Activated T-helper 1 cell treated with anti-CD3 and anti-CD28 coated beads, Interleukin-12 subunit alpha, Interleukin-12 subunit beta, Interleukin-2, Interleukin-4 antibody, amounts not matched to agents 30 ng/mL and 10 ng/mL and 1 ng/mL, durations not matched to agents 14 hours and 24 hours and 36 hours (primary cell): ENCODE measurements around the gene CD48. TPM values are rescaled to one million over a fixed set of nuclear protein-coding genes. Genes with fewer than 3 reads are reported as not detected.
A peak's percentile ranks its signal among the peaks of the same experiment; 100 is the strongest.

Experiments used
- DNase-seq: peaks from one replicate; pipeline ENCODE4 v3.0.0; 2021; ENCODE audit warnings: low spot score
- H3K27ac Mint-ChIP-seq: one replicate; pipeline ENCODE4 v1.8.0; 2021; ENCODE audit warnings: mild to moderate bottlenecking, mixed read lengths
- H3K27me3 Mint-ChIP-seq: one replicate; pipeline ENCODE4 v1.8.0; 2022; ENCODE audit warnings: mild to moderate bottlenecking, moderate library complexity, mixed read lengths; ENCODE audit not compliant: insufficient read depth
- H3K36me3 Mint-ChIP-seq: one replicate; pipeline ENCODE4 v1.8.0; 2021; ENCODE audit warnings: low read depth, mixed read lengths
- H3K4me1 Mint-ChIP-seq: one replicate; pipeline ENCODE4 v1.8.0; 2021; ENCODE audit warnings: low read depth, mixed read lengths
- H3K4me3 Mint-ChIP-seq: one replicate; pipeline ENCODE4 v1.8.0; 2021; ENCODE audit warnings: mild to moderate bottlenecking, moderate library complexity, mixed read lengths
- H3K9me3 Mint-ChIP-seq: one replicate; pipeline ENCODE4 v1.8.0; 2021; ENCODE audit warnings: mixed read lengths
- intact Hi-C: fragments of 100-400 bp; cut with micrococcal nuclease; formaldehyde crosslinking; loops from one replicate; pipeline ENCODE4 v1.15.1; 2024
- total RNA-seq: library from RNA; stranded (reverse); gene quantifications from 2 replicates; pipeline ENCODE4 v1.2.3, GENCODE V29; 2022

The CD48 gene
- total RNA-seq, 1 donor from 2014 or later, result 219 TPM

DNA sequence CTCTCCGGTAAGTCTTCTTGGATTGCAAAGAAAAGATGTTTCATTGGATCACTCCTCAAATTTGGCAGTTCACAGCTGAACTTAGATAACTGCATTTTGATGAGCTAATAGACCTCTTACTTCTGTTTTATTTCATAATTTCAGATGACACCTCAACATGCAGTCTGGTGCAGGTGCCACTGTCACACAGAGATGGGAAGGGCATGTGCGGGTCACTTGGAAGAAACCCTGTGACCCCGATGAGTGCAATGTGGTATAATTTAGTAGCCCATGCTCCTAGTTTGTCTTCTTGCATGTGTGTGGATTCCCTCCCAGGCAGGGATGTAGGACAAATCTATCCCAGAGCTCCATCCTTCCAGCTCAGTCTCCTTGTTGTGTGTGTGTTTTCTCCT is 64.3 kb downstream of the CD48 start:
- Mint-ChIP-seq H3K36me3 (peaks cover 60% of the 10 kb centered on the region), H3K27me3 (no peaks in the 10 kb centered on the region), H3K9me3 (no peaks in the 10 kb centered on the region), H3K27ac (peak overlapping the region; percentile 96), H3K4me3 (peak overlapping the region; percentile 98), H3K4me1 (peaks cover 65% of the 10 kb centered on the region)
- intact Hi-C loops, result loop anchor here (1.0 kb wide), 4 partner anchors 9 to 28 kb away; no protein-coding TSS in a partner anchor
- DNase-seq, result no peak

DNA sequence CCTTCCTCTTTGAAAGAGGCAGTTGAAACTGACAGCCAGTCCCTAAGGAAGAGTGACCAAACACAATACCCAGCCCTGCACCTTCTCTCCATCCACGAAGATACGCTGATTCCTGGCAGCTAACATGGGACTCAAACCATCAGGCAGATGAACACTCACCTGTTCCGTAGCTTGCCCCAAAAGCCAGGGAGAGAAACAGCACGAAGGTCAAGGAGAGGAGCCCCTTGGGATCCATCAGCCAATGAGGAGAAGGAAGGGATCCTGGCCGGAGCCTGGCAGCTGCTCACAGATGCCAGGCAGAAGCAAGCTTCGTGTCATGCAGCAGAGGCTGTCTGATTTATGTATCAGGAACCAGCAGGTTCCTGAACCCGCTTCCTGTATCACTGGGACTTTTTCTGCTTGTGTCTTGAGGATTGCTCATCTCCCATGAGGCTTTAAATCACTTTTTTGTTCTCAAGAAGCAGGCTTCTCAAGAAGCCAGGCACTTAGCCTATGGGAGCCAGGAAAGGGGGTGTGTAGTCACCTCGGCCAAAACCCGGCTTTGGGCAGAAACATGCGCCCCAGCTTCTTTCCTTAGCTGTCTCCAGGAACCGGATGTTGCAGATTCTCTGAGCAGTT is 64.8 kb downstream of the CD48 start, which contains the start of gene SLAMF1:
Gene SLAMF1, minus strand, starts transcription at position 334 of the 618 bp plus-strand sequence. Its CDS starts 99 bp downstream, at position 235.
- peaks cover 65% of the 10 kb centered on the region for H3K4me1 Mint-ChIP-seq

DNA sequence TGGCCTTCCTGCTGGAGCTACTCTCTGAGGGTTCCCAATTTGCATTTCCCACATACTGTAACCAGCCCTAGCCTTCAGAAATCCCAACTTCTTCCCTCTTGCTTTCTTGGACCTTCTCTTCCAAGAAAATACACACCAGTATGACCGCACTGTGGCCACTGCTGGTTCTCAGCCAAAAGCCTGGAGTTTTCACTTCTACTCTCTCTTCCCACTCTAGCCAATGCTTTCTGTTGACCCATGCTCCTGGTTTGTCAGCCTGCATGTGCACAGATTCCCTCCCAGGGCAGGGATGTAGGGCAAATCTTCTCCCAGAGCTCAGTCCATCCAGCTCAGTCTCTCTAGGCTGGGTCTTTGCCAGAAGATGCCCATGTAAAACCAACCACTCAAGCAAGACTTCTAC is 65.4 kb downstream of the CD48 start:
- H3K4me3 Mint-ChIP-seq, result peak overlapping the region; percentile 98
- H3K36me3 Mint-ChIP-seq, result peaks cover 67% of the 10 kb centered on the region

More for the DNA sequence above, 64.8 kb downstream of the CD48 start, which contains the start of gene SLAMF1:
- peak within 1 kb of the TSS; percentile 96 for H3K27ac Mint-ChIP-seq
- H3K9me3 Mint-ChIP-seq, result no peaks in the 10 kb centered on the region
- H3K4me3 Mint-ChIP-seq, result peak within 1 kb of the TSS; percentile 98
- H3K27me3 Mint-ChIP-seq, result no peaks in the 10 kb centered on the region
- intact Hi-C loops, result loop anchor here (1.0 kb wide), 4 partner anchors 9 to 28 kb away; no protein-coding TSS in a partner anchor
- peaks cover 63% of the 10 kb centered on the region for H3K36me3 Mint-ChIP-seq
- no peak for DNase-seq

DNA sequence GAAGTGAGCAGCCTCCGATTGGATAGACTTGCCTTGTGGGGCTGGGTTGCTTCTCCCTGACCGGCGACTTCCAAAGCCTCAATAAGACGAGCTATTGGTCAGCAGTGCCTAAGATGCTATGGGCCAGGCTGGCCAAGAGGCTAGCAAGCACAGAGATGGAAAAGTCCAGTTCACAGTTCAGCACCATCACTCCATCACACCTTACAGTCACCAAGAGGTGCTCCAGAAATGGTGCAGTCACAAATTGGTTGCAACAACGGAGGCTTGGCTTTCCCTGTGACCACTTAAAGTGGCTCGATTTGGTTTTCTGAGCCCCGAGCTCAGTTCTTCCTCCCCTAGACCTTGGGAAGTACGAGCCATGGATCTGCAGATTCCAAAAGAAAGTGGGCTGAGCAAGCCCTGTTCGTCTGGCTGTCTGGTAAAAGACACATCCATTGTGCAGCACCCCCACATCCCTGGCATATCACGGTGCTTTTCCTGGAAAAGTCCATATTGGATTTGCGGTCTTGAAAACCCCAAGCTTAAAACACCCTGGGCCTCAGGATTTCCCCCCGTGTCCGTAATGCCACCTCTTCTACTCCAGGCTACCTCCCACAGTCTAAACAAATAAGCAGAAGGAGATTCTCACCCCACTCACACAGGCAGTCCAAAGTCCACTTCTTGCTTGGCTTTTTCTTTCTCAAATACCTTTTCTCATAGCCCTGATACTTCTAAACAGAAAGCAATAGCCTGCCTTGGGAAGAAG is 66.1 kb downstream of the CD48 start:
- H3K27me3 Mint-ChIP-seq, result no peaks in the 10 kb centered on the region
- H3K9me3 Mint-ChIP-seq, result no peaks in the 10 kb centered on the region
- peak overlapping the region; percentile 98 for H3K4me3 Mint-ChIP-seq
- H3K36me3 Mint-ChIP-seq, result peaks cover 68% of the 10 kb centered on the region
- peaks cover 64% of the 10 kb centered on the region for H3K4me1 Mint-ChIP-seq
- H3K27ac Mint-ChIP-seq, result peak overlapping the region; percentile 96
- no peak for DNase-seq
- intact Hi-C loops, result no loop called here

More for the DNA sequence above, 65.4 kb downstream of the CD48 start:
- H3K4me1 Mint-ChIP-seq, result peaks cover 65% of the 10 kb centered on the region
- H3K9me3 Mint-ChIP-seq, result no peaks in the 10 kb centered on the region
- no peaks in the 10 kb centered on the region for H3K27me3 Mint-ChIP-seq
- DNase-seq, result no peak
- intact Hi-C loops, result no loop called here
- peak overlapping the region; percentile 96 for H3K27ac Mint-ChIP-seq

DNA sequence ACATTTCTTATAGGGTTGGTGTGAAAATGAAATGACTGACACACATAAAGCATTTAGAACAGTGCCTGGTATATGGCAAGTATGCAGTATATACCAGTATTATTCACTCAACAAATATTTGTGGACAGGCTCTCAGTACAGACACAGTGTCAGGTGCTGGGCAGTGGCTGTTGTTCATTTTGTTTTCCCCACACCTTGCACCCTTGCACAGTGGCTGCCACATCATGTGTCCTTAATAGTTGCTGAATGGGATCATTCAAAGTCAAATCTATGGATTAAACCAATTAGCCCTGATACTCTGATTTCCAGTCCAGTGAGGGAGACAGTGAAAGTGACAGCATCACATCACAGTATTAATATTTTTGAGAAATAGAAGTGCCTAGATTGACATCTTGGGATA is 67.2 kb downstream of the CD48 start:
- Mint-ChIP-seq H3K9me3 (no peaks in the 10 kb centered on the region), H3K4me1 (peaks cover 72% of the 10 kb centered on the region), H3K27ac (peak overlapping the region; percentile 96), H3K4me3 (peak overlapping the region; percentile 98), H3K27me3 (no peaks in the 10 kb centered on the region), H3K36me3 (peaks cover 70% of the 10 kb centered on the region)
- intact Hi-C loops, result no loop called here
- no peak for DNase-seq

DNA sequence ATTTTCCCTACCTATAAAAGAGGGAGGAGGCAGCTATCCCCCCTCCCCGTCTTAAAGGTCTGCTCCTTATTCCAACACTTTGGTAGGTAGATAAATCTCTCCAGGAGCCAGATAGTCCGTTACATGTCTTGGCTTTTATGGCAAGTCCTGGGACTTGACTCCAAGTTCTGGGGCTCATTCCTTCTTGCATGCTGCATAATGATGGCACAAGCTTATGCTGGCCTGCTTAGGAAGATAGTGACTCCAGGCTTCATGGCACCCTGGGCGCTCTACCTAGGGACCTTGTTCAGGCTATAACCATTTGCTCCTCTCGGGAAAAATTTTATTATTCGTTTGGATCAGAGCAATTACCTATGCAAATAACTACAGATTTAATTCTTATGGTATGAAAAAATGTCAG is 68.5 kb downstream of the CD48 start:
- H3K4me1 Mint-ChIP-seq, result peaks cover 77% of the 10 kb centered on the region
- no peak for DNase-seq
- H3K27me3 Mint-ChIP-seq, result no peaks in the 10 kb centered on the region
- intact Hi-C loops, result no loop called here
- H3K9me3 Mint-ChIP-seq, result no peaks in the 10 kb centered on the region
- peak overlapping the region; percentile 98 for H3K4me3 Mint-ChIP-seq
- peak overlapping the region; percentile 96 for H3K27ac Mint-ChIP-seq
- H3K36me3 Mint-ChIP-seq, result peaks cover 73% of the 10 kb centered on the region

DNA sequence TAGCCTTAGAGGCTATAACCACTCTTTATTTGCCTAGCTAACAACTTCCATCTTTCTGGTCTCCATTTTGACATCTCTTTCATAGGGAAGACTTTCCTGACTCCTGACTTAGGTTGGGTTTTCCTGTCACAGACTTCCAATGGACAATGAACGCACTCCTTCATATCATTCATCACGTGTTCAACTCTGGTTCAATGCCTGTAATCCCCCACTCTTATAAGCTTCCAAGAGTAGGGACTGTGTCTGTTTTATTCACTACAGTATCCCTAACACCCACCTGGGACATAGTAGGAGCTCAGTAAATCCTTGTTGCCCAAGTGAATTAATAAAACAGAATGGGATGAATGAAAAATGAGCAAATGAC is 69.4 kb downstream of the CD48 start:
- no peaks in the 10 kb centered on the region for H3K9me3 Mint-ChIP-seq
- peak overlapping the region; percentile 98 for H3K4me3 Mint-ChIP-seq
- peak overlapping the region; percentile 96 for H3K27ac Mint-ChIP-seq
- intact Hi-C loops, result no loop called here
- H3K36me3 Mint-ChIP-seq, result peaks cover 79% of the 10 kb centered on the region
- DNase-seq, result no peak
- H3K4me1 Mint-ChIP-seq, result peaks cover 77% of the 10 kb centered on the region
- no peaks in the 10 kb centered on the region for H3K27me3 Mint-ChIP-seq

DNA sequence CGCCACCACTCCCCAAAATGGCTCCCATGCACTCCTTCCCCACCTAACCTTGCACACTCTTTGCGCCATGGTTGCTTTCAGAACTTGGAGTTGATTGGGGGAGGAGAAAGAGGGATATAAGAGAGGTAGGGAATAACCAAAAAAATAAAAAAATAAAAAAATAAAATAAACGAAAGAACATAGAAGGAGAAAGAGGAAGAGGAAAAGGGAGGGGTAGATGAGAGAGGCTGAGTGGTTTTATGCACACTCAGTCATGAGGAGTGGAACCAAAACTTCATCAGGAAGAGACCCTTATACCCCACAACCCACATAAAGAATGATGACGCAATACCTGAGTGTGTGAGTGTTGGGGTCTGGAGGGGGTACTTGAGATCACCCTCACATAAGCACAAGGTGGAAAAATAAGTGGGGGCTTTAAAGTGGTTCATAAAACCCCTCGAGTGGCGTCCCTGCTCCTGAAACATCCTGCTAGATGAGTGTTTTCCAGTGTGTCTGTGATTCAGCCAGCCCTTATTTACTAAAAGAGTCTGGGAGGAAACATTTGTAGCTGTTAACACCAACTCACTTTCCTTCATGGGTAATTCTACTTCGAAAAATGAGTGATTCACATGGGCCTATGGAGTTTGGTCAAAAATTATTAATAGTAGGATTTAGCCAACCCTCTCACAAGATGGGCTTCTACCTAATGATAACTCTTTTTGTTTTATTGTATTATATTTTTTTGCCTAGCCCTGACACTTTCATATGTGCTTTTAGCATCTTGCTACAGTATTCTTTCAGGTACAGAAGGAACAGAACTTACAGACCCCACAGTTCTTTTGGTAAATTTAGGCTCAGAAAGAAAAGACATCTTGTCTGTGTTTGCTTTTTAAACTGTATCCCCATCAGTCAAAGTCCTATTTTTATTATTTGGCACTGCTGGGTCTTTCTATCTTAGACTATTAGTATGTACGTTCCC is 70.0 kb downstream of the CD48 start:
- peaks cover 85% of the 10 kb centered on the region for H3K36me3 Mint-ChIP-seq
- H3K27ac Mint-ChIP-seq, result peak overlapping the region; percentile 96
- no peak for DNase-seq
- no peaks in the 10 kb centered on the region for H3K9me3 Mint-ChIP-seq
- H3K4me1 Mint-ChIP-seq, result peaks cover 80% of the 10 kb centered on the region
- peak overlapping the region; percentile 98 for H3K4me3 Mint-ChIP-seq
- no peaks in the 10 kb centered on the region for H3K27me3 Mint-ChIP-seq
- intact Hi-C loops, result loop anchor here (1.0 to 2.0 kb wide), 2 partner anchors 65 to 70 kb away; partner anchors contain the start of gene CD48

DNA sequence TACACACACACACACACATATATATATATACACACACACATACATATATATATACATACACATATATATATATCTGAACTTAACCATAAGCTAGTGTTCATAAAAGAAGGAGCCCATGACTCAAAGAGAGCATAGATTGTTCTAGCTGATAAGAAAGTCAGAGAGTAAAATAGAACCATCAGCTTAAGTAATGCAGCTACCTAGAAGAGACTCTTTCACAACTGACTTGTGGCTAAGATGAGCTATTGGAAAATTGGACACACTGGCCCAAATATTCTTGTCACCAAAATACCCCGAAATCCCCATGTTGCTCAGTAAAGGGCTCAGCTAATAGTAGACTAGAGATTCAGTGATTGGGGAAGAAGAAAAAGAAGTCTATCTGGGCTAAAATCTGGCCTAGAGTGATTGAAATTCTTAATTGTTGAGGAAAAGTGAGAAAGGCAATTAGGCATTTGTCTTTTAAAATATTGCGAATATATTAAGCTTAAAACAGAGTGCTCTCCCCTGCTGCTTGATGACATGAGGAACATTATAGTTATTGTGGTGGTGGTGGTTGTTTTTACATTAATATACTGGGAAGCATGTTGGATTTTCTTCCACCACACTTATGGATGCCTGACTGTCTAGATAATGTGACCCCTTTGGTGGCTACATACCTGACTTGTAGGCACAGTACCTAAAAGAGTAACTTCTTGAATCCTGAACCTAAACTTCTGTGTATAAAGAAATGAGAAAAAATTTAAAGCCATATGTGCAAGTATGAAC is 71.1 kb downstream of the CD48 start:
- peaks cover 87% of the 10 kb centered on the region for H3K36me3 Mint-ChIP-seq
- H3K4me1 Mint-ChIP-seq, result peaks cover 89% of the 10 kb centered on the region
- peak overlapping the region; percentile 98 for H3K4me3 Mint-ChIP-seq
- no peak for DNase-seq
- H3K27ac Mint-ChIP-seq, result peak overlapping the region; percentile 96
- intact Hi-C loops, result loop anchor here (1.0 to 2.0 kb wide), 5 partner anchors 33 to 156 kb away; partner anchors contain the start of genes CD48 and LY9
- no peaks in the 10 kb centered on the region for H3K9me3 Mint-ChIP-seq
- H3K27me3 Mint-ChIP-seq, result no peaks in the 10 kb centered on the region

DNA sequence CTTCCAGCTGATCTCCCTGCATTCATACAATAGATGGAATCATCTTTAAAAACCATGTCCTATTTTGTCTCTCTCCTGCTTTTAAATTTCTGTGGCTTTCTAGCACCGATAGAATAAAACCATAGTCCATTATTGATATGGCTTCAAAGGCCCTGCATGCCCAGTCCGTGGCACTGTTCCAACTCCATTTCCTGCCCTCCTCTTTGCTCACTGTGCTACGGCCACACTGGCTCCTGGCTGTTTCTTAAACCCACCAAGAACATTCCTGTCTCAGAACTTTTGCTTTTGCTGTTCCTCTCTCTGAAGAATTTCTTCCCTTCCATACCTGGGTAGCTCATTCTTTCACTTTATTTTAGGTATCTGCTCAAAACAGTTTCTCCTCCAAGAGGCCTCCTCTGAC is 72.0 kb downstream of the CD48 start:
- DNase-seq, result no peak
- Mint-ChIP-seq H3K36me3 (peaks cover 85% of the 10 kb centered on the region), H3K4me3 (peak overlapping the region; percentile 66), H3K27me3 (no peaks in the 10 kb centered on the region), H3K27ac (peak overlapping the region; percentile 97), H3K9me3 (no peaks in the 10 kb centered on the region), H3K4me1 (peaks cover 93% of the 10 kb centered on the region)
- intact Hi-C loops, result loop anchor here (1.0 to 2.0 kb wide), 4 partner anchors 34 to 157 kb away; partner anchors contain the start of gene LY9

DNA sequence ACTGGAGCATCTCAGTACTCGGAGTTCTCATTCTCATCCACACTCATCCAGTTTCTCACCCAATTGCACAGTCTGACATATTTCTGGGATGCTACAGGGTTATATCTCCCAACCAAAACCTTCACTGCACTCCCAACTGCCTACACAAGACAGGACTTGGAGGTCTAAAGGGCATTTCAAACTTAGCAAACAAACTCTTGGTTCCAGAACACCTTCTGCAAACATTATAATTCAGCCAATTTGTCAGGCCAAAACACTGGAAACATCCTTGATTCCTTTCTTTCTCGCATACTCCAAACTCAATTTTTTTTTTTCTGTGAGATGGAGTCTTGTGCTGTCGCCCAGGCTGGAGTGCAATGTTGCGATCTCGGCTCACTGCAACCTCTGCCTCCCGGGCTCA is 72.7 kb downstream of the CD48 start:
- Mint-ChIP-seq H3K36me3 (peaks cover 85% of the 10 kb centered on the region), H3K27ac (peak overlapping the region; percentile 97), H3K27me3 (no peaks in the 10 kb centered on the region), H3K4me1 (peaks cover 93% of the 10 kb centered on the region), H3K4me3 (peak overlapping the region; percentile 66), H3K9me3 (no peaks in the 10 kb centered on the region)
- intact Hi-C loops, result loop anchor here (1.0 kb wide), 3 partner anchors 8 to 16 kb away; partner anchors contain the start of gene SLAMF1
- no peak for DNase-seq

DNA sequence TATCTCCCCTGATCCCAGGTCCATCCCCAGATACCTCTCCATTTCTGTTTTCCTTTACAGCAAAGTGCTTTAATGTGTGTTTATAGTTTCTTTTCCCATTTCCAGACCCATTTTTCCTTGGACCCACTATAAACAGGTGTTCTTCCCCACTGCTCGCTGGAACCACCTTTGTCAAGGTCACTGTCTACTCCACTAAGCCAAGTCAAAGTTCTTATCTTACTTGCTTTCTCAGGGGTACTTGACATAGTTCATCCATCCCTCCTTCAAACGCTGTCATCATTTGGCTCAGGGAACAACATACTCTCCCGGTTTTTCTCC is 73.1 kb downstream of the CD48 start:
- H3K4me1 Mint-ChIP-seq, result peaks cover 93% of the 10 kb centered on the region

More for the DNA sequence above, 73.1 kb downstream of the CD48 start:
- Mint-ChIP-seq H3K27ac (peak overlapping the region; percentile 97), H3K9me3 (no peaks in the 10 kb centered on the region), H3K4me3 (peak overlapping the region; percentile 66), H3K27me3 (no peaks in the 10 kb centered on the region), H3K36me3 (peaks cover 85% of the 10 kb centered on the region)
- DNase-seq, result no peak
- intact Hi-C loops, result loop anchor here (1.0 kb wide), 3 partner anchors 9 to 15 kb away; partner anchors contain the start of gene SLAMF1
